Measurements from ENCODE around the gene ASIC1. TPM values are rescaled to one million over a fixed set of nuclear protein-coding genes. Genes with fewer than 3 reads are reported as not detected.

The ASIC1 gene
- total and polyA plus RNA-seq, 2 experiments from 2014 or later: 0.76 to 1.5 TPM

GRCh38 chr12:50078281-50078680 is 20.9 kb downstream of the ASIC1 start:
- Mint-ChIP-seq H3K9me3 (no peaks in the 10 kb centered on the region), H3K36me3 (ENCODE audit: low read depth) (no peaks in the 10 kb centered on the region), H3K4me3 (no peak overlapping the region), H3K4me1 (peaks cover 21% of the 10 kb centered on the region), H3K27me3 (ENCODE audit: insufficient read depth, low read depth, poor library complexity) (peaks cover 17% of the 10 kb centered on the region), H3K27ac (no peak overlapping the region)
- 0 out of 2 replicates have a peak, but pooled peaks cover 3% of the 10 kb centered on the region for H3F3A ChIP-seq (replicated peaks; ENCODE audit: low read depth)
- no peak for TF ChIP-seq CREB1 (CRISPR knock-in tag; IDR thresholded peaks at IDR 0.05; ENCODE audit: low read depth)
- no peak for TF ChIP-seq ZNF331 (CRISPR knock-in tag; IDR thresholded peaks at IDR 0.05; ENCODE audit: low read depth)
- TF ChIP-seq JUNB (IDR thresholded peaks at IDR 0.05; ENCODE audit: unreplicated experiment): no peak
- TF ChIP-seq EZH2 (IDR thresholded peaks at IDR 0.05; ENCODE audit: low read depth, unreplicated experiment): no peak
- TF ChIP-seq REST (IDR thresholded peaks at IDR 0.05; ENCODE audit: unreplicated experiment): no peak
- H3K79me2 ChIP-seq (replicated peaks; ENCODE audit: insufficient read depth): no peaks in the 10 kb centered on the region
- no peak for ATAC-seq
- H3K4me3 ChIP-seq: no peak overlapping the region
- no peaks in the 10 kb centered on the region for H4K20me1 ChIP-seq (replicated peaks; ENCODE audit: insufficient read depth)
- no peak overlapping the region for H3K4me2 ChIP-seq
- no peak for DNase-seq (ENCODE audit: low spot score)
- no peaks in the 10 kb centered on the region for H3K36me3 ChIP-seq (ENCODE audit: insufficient read depth)
- no peaks in the 10 kb centered on the region; the same call in 1 of the 2 replicates for H3K4me1 ChIP-seq (ENCODE audit: insufficient read depth)
- no peaks in the 10 kb centered on the region for H3K9me2 ChIP-seq (ENCODE audit: insufficient read depth)
- H3K27me3 ChIP-seq (ENCODE audit: insufficient read depth): peaks cover 28% of the 10 kb centered on the region
- H2AFZ ChIP-seq: no peak overlapping the region
- H3K27ac ChIP-seq (ENCODE audit: low read depth): no peak overlapping the region

- no peak overlapping the region for H3K27ac Mint-ChIP-seq
- no peak overlapping the region; the same call in 2 of the 3 replicates for H3K4me3 Mint-ChIP-seq
- H3F3A ChIP-seq (replicated peaks; ENCODE audit: low read depth): 0 out of 2 replicates have a peak, but pooled peaks cover 3% of the 10 kb centered on the region
- H3K9me3 Mint-ChIP-seq: no peaks in the 10 kb centered on the region; the same call in 2 of the 3 replicates
- no peak for DNase-seq (ENCODE audit: low spot score)
- no peak overlapping the region for H3K27ac ChIP-seq (ENCODE audit: low read depth)
- no peak overlapping the region for H3K4me3 ChIP-seq
- H3K4me1 ChIP-seq (ENCODE audit: insufficient read depth): peaks cover 5% of the 10 kb centered on the region
- no peak overlapping the region for H3K4me2 ChIP-seq
- peaks cover 28% of the 10 kb centered on the region for H3K27me3 ChIP-seq (ENCODE audit: insufficient read depth)
- no peaks in the 10 kb centered on the region for H3K36me3 Mint-ChIP-seq (ENCODE audit: low read depth)
- ATAC-seq: no peak
- H3K79me2 ChIP-seq (replicated peaks; ENCODE audit: insufficient read depth): 0 out of 2 replicates have a peak, but pooled peaks cover 8% of the 10 kb centered on the region
- H2AFZ ChIP-seq: no peak overlapping the region
- H3K9me2 ChIP-seq (ENCODE audit: insufficient read depth): no peaks in the 10 kb centered on the region
- no peaks in the 10 kb centered on the region for H4K20me1 ChIP-seq (replicated peaks; ENCODE audit: insufficient read depth)
- no peak for TF ChIP-seq NANOG (IDR thresholded peaks at IDR 0.05; ENCODE audit: borderline replicate concordance)
- no peak for TF ChIP-seq ZNF462 (CRISPR knock-in tag; IDR thresholded peaks at IDR 0.05)
- TF ChIP-seq ZNF331 (CRISPR knock-in tag; IDR thresholded peaks at IDR 0.05; ENCODE audit: low read depth): no peak
- TF ChIP-seq ZNF114 (CRISPR knock-in tag; IDR thresholded peaks at IDR 0.05): no peak
- no peak for TF ChIP-seq CREB1 (CRISPR knock-in tag; IDR thresholded peaks at IDR 0.05; ENCODE audit: low read depth)
- TF ChIP-seq REST (IDR thresholded peaks at IDR 0.05; ENCODE audit: unreplicated experiment): peak; percentile 63
- H3K27me3 Mint-ChIP-seq (ENCODE audit: insufficient read depth, low read depth, poor library complexity): peaks cover 11% of the 10 kb centered on the region
- peaks cover 20% of the 10 kb centered on the region for H3K4me1 Mint-ChIP-seq
- no peaks in the 10 kb centered on the region for H3K36me3 ChIP-seq (ENCODE audit: insufficient read depth)
Observed at GRCh38 chr12:50079771-50080170, 22.4 kb downstream of the ASIC1 start.
